ENCODE results near the gene TNNC2. TPM values are rescaled to one million over a fixed set of nuclear protein-coding genes. Genes with fewer than 3 reads are reported as not detected.

Gene TNNC2
- total and polyA plus RNA-seq, 2 of the 13 experiments (the other 11 are each of a cell fraction or from before 2014, with no cell fraction given): 1.8 to 4.7 TPM

- TF ChIP-seq ZNF337 (CRISPR knock-in tag; IDR thresholded peaks at IDR 0.05; ENCODE audit: borderline replicate concordance, low read depth): no peak
- no peak for TF ChIP-seq MLLT10 (CRISPR knock-in tag; IDR thresholded peaks at IDR 0.05)
- TF ChIP-seq ZNF407 (CRISPR knock-in tag; IDR thresholded peaks at IDR 0.05; ENCODE audit: not compliant biosample characterization): no peak
- TF ChIP-seq MBD4 (IDR thresholded peaks at IDR 0.05; ENCODE audit: borderline replicate concordance, low read length): no peak
- TF ChIP-seq KDM4B (CRISPR knock-in tag; IDR thresholded peaks at IDR 0.05): no peak
- no peak for TF ChIP-seq DPF2 (CRISPR knock-in tag; IDR thresholded peaks at IDR 0.05; ENCODE audit: borderline replicate concordance, low read depth)
- TF ChIP-seq KLF16 (CRISPR knock-in tag; IDR thresholded peaks at IDR 0.05): peak in 1 of 2 experiments; percentile 63; a peak in 1 of 4 replicates
- no peak for TF ChIP-seq ZNF660 (CRISPR knock-in tag; IDR thresholded peaks at IDR 0.05; ENCODE audit: borderline replicate concordance, low read depth)
- TF ChIP-seq EZH2 (conservative IDR thresholded peaks at IDR 0.05; ENCODE audit: low read depth, low read length): no peak
- TF ChIP-seq ZSCAN9 (CRISPR knock-in tag; IDR thresholded peaks at IDR 0.05; ENCODE audit: borderline replicate concordance): 0 out of 2 replicates have a peak, but pooled peaks have one; percentile 21
- TF ChIP-seq ZNF251 (CRISPR knock-in tag; IDR thresholded peaks at IDR 0.05): no peak
- TF ChIP-seq HMGA1 (CRISPR knock-in tag; conservative IDR thresholded peaks at IDR 0.05): no peak
- TF ChIP-seq SRSF9 (IDR thresholded peaks at IDR 0.05; ENCODE audit: borderline replicate concordance, insufficient read depth, low read depth, low read length, poor library complexity, severe bottlenecking): no peak
- TF ChIP-seq PHF8 (CRISPR knock-in tag; IDR thresholded peaks at IDR 0.05): 0 out of 2 replicates have a peak, but pooled peaks have one; percentile 36
- no peak for TF ChIP-seq NBN (conservative IDR thresholded peaks at IDR 0.05)
- no peak for TF ChIP-seq SUZ12 (IDR thresholded peaks at IDR 0.05; ENCODE audit: low read depth, low read length)
- no peak for TF ChIP-seq ARHGAP35 (CRISPR knock-in tag; IDR thresholded peaks at IDR 0.05; ENCODE audit: borderline replicate concordance)
- TF ChIP-seq POLR2G (IDR thresholded peaks at IDR 0.05; ENCODE audit: low read depth, low read length): no peak
- TF ChIP-seq MEF2D (CRISPR knock-in tag; IDR thresholded peaks at IDR 0.05): 0 out of 2 replicates have a peak, but pooled peaks have one; percentile 19
- TF ChIP-seq ZNF230 (CRISPR knock-in tag; IDR thresholded peaks at IDR 0.05): no peak
- no peak for TF ChIP-seq ZNF468 (CRISPR knock-in tag; IDR thresholded peaks at IDR 0.05)
- no peak for TF ChIP-seq ZNF839 (CRISPR knock-in tag; IDR thresholded peaks at IDR 0.05; ENCODE audit: borderline replicate concordance)
- no peak for TF ChIP-seq HNRNPL (IDR thresholded peaks at IDR 0.05; ENCODE audit: low read depth, low read length)
Observed at GRCh38 chr20:45826381-45827019, 612 bp downstream of the TNNC2 start (continued).
